Fibroblast of skin of back (primary cell): ENCODE results near the gene LGI2.

Experiments
- DNase-seq: peaks from one replicate; pipeline ENCODE4 v3.0.0-alpha.2; 2013

The LGI2 gene

DNA sequence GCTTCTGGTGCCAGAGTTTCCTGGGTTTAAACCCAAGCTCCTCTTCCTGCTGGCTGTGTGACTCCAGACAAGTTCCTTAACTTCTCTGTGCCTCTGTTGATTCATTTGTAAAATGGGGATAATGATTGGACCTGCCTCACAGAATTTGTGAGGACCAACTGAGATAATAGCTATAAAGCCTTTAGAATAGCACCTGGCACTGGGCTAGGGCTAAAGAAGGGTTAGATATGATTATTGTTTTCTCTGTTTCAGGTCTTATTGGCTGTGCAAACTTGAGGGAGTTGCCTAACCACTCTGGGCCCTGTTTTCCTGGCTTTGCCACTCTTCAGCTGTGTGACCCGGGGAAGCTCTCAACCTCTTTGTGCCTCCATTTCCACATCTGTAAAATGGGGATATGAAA lies 37.8 kb downstream of the LGI2 start:
- no peak for DNase-seq

GRCh38 chr4:24991015-24991414 lies 39.7 kb downstream of the LGI2 start:
- peak; percentile 24 for DNase-seq

- no peak for DNase-seq
Observed at GRCh38 chr4:24989327-24989726, 41.4 kb downstream of the LGI2 start.

- DNase-seq, result peak; percentile 50
Observed at GRCh38 chr4:24988776-24989175, 42.0 kb downstream of the LGI2 start.

GRCh38 chr4:24984602-24985532 lies 45.9 kb downstream of the LGI2 start:
- no peak for DNase-seq

DNA sequence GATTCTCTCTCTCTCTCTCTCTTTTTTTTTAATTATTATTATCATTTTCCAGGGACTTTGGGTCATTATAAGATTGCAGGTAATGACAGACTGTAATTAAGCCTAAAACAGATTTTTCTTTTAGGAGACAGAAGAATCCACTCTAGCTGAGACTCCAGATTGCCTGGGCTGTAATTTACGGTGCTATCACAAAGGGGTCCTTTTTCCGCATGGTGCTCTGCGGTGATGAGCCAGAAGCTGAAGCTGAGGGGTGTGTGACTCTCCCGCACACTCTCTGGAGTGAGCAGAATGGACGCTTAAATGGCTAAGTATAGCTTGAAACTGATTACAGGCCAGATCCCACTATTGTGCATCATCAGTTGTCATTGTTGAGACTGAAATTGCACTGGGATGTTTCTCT lies 50.0 kb downstream of the LGI2 start:
- no peak for DNase-seq

GRCh38 chr4:24980064-24980690 lies 50.6 kb downstream of the LGI2 start:
- DNase-seq, result peak; percentile 48

GRCh38 chr4:24979554-24979953 lies 51.2 kb downstream of the LGI2 start:
- no peak for DNase-seq

- no peak for DNase-seq
Observed at GRCh38 chr4:24978291-24979075, 52.3 kb downstream of the LGI2 start.

- no peak for DNase-seq
Observed at GRCh38 chr4:24975510-24975909, 55.2 kb downstream of the LGI2 start.

DNA sequence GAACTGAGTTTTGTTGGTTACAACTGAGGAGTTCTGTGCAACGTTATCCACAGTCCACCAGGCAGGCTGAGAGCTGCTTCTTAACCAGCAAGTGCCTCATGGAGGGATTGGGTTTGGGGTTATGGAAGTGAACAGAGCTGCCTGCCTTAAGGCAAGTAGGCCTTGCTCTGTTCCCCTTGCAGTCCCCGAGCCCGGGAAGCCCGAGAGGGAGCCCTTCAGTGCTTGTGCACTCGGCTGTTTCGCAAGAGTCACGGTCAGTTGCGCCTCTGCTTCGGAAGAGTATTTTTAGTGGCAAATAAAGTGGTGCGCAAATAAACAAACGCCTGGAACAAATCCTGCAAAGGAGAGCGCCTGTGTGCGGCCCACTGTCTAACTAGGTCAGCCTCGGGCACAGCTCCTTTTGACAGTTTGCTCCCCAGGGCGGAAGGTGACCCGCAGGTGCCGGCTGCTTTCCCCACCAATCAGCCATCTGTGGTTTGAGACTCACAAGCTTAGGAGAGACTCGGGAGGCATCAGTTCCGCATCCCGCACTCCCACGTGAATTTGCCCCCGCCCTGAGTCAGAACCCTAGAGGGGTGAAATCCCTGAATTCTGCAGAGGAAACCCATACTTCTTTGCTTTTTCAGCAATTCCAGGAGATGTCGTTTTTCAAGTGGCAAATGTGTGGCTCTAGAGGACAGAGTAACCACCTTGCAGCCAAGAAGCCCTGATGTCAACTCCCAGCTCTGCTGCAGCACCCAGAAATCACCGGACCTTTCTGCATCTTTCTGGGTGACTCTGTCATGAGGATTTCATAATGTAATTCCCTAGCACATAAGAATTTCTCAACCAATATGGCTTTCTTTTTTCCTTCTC lies 56.8 kb downstream of the LGI2 start:
- DNase-seq, result no peak

DNA sequence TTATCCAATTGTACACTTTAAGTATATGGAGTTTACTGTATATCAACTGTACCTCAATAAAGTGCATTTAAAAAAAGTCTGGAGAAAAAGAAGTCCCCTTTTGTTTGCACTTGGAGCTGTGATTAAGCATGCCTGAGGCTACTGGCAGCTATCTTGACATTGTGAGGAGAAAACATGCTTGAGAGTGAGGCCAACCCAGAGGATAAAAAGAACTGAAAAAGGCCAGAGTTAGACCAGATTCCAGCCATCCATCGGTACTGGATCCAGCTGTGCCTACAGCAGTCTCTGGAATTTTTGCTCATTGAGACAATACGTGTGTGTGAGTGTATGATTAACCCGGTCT lies 57.4 kb downstream of the LGI2 start:
- no peak for DNase-seq

DNA sequence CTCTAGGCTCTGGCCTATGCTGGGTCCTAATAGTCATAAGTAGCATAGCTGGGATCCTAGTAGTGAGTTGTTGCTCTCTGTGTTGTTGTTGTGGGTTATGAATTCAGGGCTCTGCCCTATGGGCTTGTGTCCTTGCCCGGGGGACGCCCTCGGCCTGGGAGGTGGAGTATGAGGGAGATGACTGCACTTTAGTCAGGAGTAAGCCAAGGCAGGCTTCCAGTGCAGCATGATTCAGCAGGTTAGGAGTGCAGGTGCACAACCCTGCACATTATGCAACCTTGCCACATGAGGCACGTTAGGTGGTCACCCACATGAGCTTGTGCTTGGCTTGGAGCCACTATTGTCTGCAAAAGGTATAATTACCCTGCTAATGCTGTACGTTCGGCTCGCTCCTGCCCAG lies 59.6 kb downstream of the LGI2 start:
- no peak for DNase-seq

DNA sequence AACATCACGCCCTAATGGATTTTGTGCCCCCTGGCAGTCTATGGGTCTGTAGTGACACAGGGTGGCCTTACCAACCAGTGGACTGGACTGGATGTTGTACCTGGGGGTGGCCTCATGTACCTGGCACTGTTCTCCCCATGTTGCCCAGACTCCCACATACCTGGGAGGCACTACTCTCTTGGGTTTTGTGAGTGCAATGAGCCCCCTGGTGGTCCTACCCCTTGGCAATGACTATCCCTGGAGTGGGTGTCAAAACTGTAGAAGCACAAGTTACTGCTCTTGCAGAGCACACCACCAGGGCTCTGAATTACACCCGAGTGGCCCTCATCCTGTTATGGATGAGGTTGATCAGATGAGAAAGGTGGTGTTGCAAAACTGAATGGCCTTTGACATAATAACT lies 60.1 kb downstream of the LGI2 start:
- DNase-seq, result no peak

- DNase-seq, result no peak
Observed at GRCh38 chr4:24970191-24970590, 60.6 kb downstream of the LGI2 start.

- DNase-seq, result no peak
Observed at GRCh38 chr4:24969486-24969885, 61.3 kb downstream of the LGI2 start.

DNA sequence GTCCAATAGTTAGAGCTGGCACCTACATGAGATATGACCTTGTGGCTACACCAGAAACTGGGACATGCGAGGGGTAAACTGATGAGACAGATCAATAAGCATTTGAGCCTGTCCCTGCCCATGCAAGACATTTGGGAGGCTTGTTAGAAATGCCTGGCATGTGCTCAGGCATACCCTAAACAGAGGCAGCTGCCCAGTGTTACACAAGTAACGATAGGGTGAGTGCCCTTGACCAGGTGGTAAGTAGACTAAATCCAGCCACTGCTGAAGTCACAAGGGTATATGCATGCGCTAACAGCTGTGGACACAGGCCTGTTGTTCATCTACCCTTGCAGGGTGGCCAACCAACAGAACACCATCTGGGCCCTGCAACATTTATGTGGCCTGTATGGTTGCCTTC lies 61.8 kb downstream of the LGI2 start:
- no peak for DNase-seq

- no peak for DNase-seq
Observed at GRCh38 chr4:24968278-24968677, 62.5 kb downstream of the LGI2 start.

- no peak for DNase-seq
Observed at GRCh38 chr4:24967346-24967745, 63.4 kb downstream of the LGI2 start.

DNA sequence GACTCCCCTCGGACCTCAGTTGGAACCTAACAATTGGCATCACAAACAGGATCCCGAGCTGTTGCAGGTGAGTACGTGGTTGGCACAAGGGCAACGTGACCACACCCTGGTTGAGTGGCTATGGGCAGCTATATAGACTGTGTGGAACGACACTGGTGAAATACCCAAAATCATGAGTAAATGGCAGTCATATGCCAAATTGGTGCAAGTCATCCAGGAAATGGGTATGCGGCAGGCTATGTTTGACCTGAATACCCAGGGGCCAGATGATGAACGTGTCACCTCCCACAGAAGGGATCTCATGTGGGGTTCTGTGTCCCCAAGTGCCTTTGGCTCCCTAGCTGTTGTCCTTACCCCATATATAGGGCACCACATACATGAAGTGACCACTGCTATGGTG lies 64.7 kb downstream of the LGI2 start:
- DNase-seq, result no peak

- no peak for DNase-seq
Observed at GRCh38 chr4:24965627-24966026, 65.1 kb downstream of the LGI2 start.

GRCh38 chr4:24963277-24963676 lies 67.5 kb downstream of the LGI2 start:
- DNase-seq, result no peak

GRCh38 chr4:24957886-24958285 lies 72.9 kb downstream of the LGI2 start:
- no peak for DNase-seq
